Suprapubic skin (tissue), 4 donors: ENCODE results near the gene CRYBG3. TPM values are rescaled to one million over a fixed set of nuclear protein-coding genes. Genes with fewer than 3 reads are reported as not detected.
A peak's percentile ranks its signal among the peaks of the same experiment; 100 is the strongest.

Experiments used
- DNase-seq, 2 donors: peaks; one replicate each; pipeline ENCODE4 v3.0.0-alpha.2; 2019; ENCODE audit warnings: low spot score in 2 of 2
- H3K27ac ChIP-seq: fragments of 200-600 bp; sonication (generic); one replicate; pipeline ENCODE4 v1.5.1; 2019
- H3K27me3 ChIP-seq: fragments of 200-600 bp; sonication (generic); one replicate; pipeline ENCODE4 v1.5.1; 2019
- H3K36me3 ChIP-seq: fragments of 200-600 bp; sonication (generic); one replicate; pipeline ENCODE4 v1.5.1; 2019
- H3K4me1 ChIP-seq: fragments of 200-600 bp; sonication (generic); one replicate; pipeline ENCODE4 v1.5.1; 2019
- H3K4me3 ChIP-seq: fragments of 200-600 bp; sonication (generic); one replicate; pipeline ENCODE4 v1.5.1; 2019; ENCODE audit warnings: mild to moderate bottlenecking
- H3K9me3 ChIP-seq: fragments of 200-600 bp; sonication (generic); one replicate; pipeline ENCODE4 v1.5.1; 2019
- EP300 ChIP-seq: sonication (generic); formaldehyde crosslinking; IDR thresholded peaks from one replicate; pipeline ENCODE4 v1.6.1; 2017; ENCODE audit warnings: antibody characterized with exemption
- POLR2A ChIP-seq, 2 donors: fragments of 450-650 bp; IDR thresholded peaks; one replicate each; pipeline ENCODE4 v1.6.1; 2017; ENCODE audit warnings: antibody characterized with exemption in 2 of 2, mild to moderate bottlenecking in 2 of 2, moderate library complexity in 2 of 2
- POLR2AphosphoS5 ChIP-seq, 3 donors: sonication (generic); formaldehyde crosslinking; IDR thresholded peaks; one replicate each; pipeline ENCODE4 v1.6.1; 2017; ENCODE audit warnings: antibody characterized with exemption in 3 of 3
- WGBS: methylation state at CpG from one replicate; pipeline ENCODE4 v1.1.5; 2018; 5-methylcytosine and 5-hydroxymethylcytosine counted together
- total RNA-seq, 4 donors: library from RNA; depleted of rRNA; stranded (reverse); fragments of >200 nt; gene quantifications; one replicate each; pipeline ENCODE4 v1.1.0, GENCODE V29; 2016
- TF ChIP-seq, protein P1 (sequence below), 2 donors: fragments of 200-600 bp in 1 of 2; fragments of 450-650 bp in 1 of 2; sonication (generic) in 1 of 2; IDR thresholded peaks; one replicate each; pipeline ENCODE4 v1.5.1; 2016 to 2019; ENCODE audit warnings: antibody characterized with exemption in 2 of 2, mild to moderate bottlenecking in 1 of 2, moderate library complexity in 1 of 2

Gene CRYBG3
- total RNA-seq, 4 donors from 2014 or later = 28.8 to 49.6 (median 33.3) TPM

DNA sequence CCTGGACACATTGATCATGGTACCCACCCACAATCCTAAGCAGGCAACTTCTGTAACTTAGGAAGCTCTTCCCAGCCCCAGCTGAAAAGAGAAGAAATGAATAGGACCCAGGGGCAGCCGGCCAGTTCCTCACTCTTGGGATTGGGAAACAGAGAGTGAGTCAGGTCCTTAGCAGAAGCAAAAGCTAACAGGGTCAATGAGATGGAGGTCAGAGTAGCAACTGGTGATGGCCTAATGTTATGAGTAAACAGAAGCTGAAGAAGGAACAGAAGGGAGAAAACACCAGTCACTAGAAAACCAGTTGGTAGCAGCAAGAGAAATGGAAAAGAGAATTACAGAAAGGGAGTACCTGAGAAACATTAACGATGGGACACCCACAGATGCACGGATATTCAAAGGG is 130.5 kb downstream of the CRYBG3 start:
- 90% methylated on average over 3 of the region's 3 CpGs for WGBS
- no peak overlapping the region for H3K4me3 ChIP-seq
- H3K36me3 ChIP-seq = peaks cover 74% of the 10 kb centered on the region

DNA sequence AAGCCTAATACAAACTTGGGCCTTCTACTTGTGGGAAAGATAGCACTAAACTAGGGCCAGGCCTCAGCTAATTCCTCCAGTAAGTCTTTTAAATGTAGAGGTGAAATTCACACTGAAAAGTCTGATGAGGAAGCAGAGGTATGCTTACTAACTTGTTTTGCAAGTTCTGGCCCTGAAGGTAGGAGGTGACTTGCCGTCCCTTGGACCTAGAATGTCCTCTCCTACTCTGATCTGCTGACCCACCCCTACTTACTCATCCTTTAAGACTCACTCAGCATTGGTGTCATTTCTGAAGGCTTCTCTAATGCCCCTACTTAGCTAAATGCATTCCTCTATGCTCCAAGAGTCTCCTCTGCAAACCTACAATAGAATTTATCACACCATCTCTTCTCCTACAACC is 131.1 kb downstream of the CRYBG3 start:
- H3K9me3 ChIP-seq = no peaks in the 10 kb centered on the region
- no peaks in the 10 kb centered on the region for H3K27me3 ChIP-seq
- WGBS = 61% methylated on average over 1 of the region's 1 CpG
- no peak for TF ChIP-seq POLR2A (IDR thresholded peaks at IDR 0.05)
- TF ChIP-seq, protein P1, sequence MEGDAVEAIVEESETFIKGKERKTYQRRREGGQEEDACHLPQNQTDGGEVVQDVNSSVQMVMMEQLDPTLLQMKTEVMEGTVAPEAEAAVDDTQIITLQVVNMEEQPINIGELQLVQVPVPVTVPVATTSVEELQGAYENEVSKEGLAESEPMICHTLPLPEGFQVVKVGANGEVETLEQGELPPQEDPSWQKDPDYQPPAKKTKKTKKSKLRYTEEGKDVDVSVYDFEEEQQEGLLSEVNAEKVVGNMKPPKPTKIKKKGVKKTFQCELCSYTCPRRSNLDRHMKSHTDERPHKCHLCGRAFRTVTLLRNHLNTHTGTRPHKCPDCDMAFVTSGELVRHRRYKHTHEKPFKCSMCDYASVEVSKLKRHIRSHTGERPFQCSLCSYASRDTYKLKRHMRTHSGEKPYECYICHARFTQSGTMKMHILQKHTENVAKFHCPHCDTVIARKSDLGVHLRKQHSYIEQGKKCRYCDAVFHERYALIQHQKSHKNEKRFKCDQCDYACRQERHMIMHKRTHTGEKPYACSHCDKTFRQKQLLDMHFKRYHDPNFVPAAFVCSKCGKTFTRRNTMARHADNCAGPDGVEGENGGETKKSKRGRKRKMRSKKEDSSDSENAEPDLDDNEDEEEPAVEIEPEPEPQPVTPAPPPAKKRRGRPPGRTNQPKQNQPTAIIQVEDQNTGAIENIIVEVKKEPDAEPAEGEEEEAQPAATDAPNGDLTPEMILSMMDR (IDR thresholded peaks at IDR 0.05) = no peak
- no peak for TF ChIP-seq POLR2AphosphoS5 (IDR thresholded peaks at IDR 0.05)
- no peak for TF ChIP-seq EP300
- peak overlapping the region; percentile 43 for H3K27ac ChIP-seq
- H3K4me3 ChIP-seq = no peak overlapping the region
- peaks cover 72% of the 10 kb centered on the region for H3K36me3 ChIP-seq
- peaks cover 3% of the 10 kb centered on the region for H3K4me1 ChIP-seq
- no peak for DNase-seq

More for the DNA sequence above, 130.5 kb downstream of the CRYBG3 start:
- H3K27me3 ChIP-seq = no peaks in the 10 kb centered on the region
- TF ChIP-seq POLR2AphosphoS5 (IDR thresholded peaks at IDR 0.05) (no peak), POLR2A (IDR thresholded peaks at IDR 0.05) (no peak), EP300 (no peak)
- TF ChIP-seq, protein P1 (IDR thresholded peaks at IDR 0.05) = no peak
- DNase-seq = no peak
- H3K4me1 ChIP-seq = no peaks in the 10 kb centered on the region
- peak overlapping the region; percentile 43 for H3K27ac ChIP-seq
- no peaks in the 10 kb centered on the region for H3K9me3 ChIP-seq

DNA sequence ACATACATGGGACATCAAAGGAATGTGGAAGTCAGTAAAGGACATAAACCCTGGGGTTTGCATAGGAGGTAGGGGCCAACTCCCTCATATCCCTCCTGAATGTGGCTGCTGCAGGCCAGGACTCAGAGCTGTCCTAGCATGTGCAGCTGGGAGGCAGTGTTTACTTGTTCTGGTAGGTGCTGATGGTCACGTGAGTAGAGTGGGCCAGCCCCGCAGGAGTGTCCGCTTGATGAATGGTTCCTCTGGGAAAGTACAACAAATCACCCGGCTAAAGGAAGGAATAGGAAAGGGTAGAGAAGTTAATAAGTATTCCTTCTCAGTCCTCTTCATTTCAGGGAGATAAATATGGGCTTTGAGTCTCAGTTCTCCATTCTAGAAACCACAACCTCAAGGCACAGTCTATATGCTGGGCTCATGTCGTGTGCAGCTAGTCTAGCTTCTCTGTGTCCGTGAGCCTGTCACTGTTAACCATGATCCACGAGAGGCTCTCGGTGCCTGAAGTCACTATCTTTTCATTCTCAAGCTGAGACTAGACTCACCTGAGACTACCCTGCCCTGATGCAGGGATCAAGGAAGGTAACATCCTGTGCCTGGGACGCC is 132.5 kb downstream of the CRYBG3 start:
- H3K36me3 ChIP-seq = peaks cover 68% of the 10 kb centered on the region
- H3K4me1 ChIP-seq = peaks cover 14% of the 10 kb centered on the region
- H3K27me3 ChIP-seq = no peaks in the 10 kb centered on the region
- DNase-seq = no peak
- WGBS = 92% methylated on average over 9 of the region's 9 CpGs
- H3K9me3 ChIP-seq = no peaks in the 10 kb centered on the region
- no peak overlapping the region for H3K4me3 ChIP-seq
- no peak overlapping the region for H3K27ac ChIP-seq
- TF ChIP-seq POLR2AphosphoS5 (IDR thresholded peaks at IDR 0.05) (no peak), EP300 (no peak)
- TF ChIP-seq, protein P1 (IDR thresholded peaks at IDR 0.05) = no peak

DNA sequence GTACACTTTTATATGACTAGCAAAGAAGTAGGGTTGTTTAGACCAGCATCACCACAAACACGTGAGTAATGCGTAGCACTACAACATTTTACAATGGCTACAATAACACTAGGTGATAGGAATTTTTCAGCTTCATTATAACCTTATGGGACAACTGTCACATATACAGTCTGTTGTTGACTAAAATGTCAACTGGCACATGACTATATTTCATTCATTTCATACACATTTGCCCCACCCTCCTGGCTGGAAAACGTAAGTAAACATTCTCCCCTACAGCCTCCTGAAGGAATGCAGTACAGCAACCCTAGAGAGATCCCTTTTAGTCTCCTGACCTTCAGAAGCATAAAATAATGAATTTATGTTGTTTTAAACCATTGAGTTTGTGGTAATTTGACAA is 134.2 kb downstream of the CRYBG3 start:
- Histone ChIP-seq H3K36me3 (peaks cover 56% of the 10 kb centered on the region), H3K27me3 (no peaks in the 10 kb centered on the region), H3K27ac (no peak overlapping the region), H3K4me1 (peaks cover 14% of the 10 kb centered on the region), H3K9me3 (no peaks in the 10 kb centered on the region), H3K4me3 (no peak overlapping the region)
- WGBS = 79% methylated on average over 3 of the region's 3 CpGs
- DNase-seq = no peak
- TF ChIP-seq POLR2A (IDR thresholded peaks at IDR 0.05) (no peak), POLR2AphosphoS5 (IDR thresholded peaks at IDR 0.05) (no peak), EP300 (no peak)
- TF ChIP-seq, protein P1 (IDR thresholded peaks at IDR 0.05) = no peak

DNA sequence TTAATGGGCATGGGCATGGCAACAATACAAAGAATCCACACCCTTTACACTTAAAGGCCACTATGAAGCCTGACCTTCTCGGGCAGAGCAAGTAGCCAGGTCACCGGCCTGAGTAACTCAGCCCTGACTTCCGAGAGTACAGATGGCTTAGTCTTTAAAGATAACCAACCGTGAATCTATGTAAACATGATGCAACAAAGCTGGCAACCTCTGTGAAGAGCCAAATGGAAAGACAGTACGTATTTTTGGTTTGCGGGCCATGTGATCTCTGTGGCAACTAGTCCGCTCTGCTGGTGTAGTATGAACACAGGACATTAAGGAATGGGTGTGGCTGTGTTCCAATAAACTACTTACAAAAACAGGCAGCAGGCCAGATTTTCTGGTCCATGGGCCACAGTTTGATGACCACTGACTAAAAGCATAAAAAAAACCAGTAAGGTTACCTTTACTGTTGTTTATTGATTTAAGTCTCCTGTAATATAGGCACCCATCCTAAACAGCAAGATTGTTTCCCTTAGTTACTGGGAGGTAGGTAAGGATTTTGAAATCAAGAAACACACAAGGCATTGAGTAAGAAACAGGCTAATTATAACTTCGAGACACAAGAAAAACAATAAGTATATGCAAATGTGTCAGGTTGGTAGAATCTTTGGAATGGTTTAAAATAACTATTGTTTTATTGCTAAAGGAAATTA is 136.0 kb downstream of the CRYBG3 start:
- H3K4me1 ChIP-seq = peaks cover 14% of the 10 kb centered on the region
- peaks cover 51% of the 10 kb centered on the region for H3K36me3 ChIP-seq
- H3K9me3 ChIP-seq = no peaks in the 10 kb centered on the region
- H3K27ac ChIP-seq = peak overlapping the region; percentile 27
- TF ChIP-seq POLR2A (IDR thresholded peaks at IDR 0.05) (no peak), EP300 (no peak), POLR2AphosphoS5 (IDR thresholded peaks at IDR 0.05) (no peak)
- TF ChIP-seq, protein P1 (IDR thresholded peaks at IDR 0.05) = no peak
- no peaks in the 10 kb centered on the region for H3K27me3 ChIP-seq
- DNase-seq = no peak
- no peak overlapping the region for H3K4me3 ChIP-seq
- WGBS = 77% methylated on average over 8 of the region's 8 CpGs
